Measurements from ENCODE around the gene MORF4L2. TPM values are rescaled to one million over a fixed set of nuclear protein-coding genes. Genes with fewer than 3 reads are reported as not detected.
"Not testable (repeated sequence)": the region's sequence is repeated elsewhere in the genome, so short reads cannot be mapped to it uniquely, and the experiment has no call there.

The MORF4L2 gene
- total and polyA plus RNA-seq, 2 donors (not counting 1 experiment from before 2014, with no cell fraction given), result 69.3 to 103 TPM

DNA sequence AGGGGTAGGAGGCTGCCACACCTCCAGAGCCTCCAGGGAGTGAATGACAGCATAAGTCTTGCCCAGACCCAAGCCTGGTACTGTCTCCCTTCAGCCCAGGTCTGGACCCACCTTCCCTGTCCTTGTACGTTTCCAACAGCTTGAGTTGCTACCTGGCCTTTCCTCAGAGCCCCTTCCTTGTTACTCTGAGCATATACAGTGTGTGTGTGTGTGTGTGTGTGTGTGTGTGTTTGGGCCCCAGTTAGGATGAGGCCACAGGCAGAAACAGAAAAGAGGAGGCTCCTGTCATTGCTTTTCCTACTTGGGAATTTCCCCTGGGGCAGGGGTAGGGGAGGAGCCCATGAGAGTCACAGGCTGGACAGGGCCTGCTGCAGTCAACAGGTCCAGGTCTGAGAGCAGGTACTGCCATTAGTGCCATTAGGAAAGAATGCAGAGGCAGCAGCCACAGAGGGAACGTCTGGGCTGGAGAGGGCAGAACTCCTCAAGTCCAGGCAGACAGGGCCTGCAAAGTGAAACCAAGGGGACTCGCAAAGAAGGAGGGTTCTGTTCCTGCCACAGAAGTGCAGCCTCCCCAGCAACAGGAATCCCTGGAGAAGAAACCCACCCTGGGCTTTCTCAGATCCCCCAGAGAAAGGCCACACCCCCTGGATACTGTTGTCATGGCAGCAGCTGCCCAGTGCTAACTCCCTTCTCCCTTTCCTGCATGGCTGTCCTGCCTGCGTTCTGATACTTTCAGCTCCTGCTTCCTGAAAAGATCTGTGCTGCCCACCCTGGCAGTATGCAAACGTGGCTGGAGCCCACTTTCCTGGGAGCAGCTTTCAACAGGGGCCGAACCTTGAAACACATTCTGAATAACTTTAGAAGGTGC is 47.8 kb downstream of the MORF4L2 start:
- H4K20me1 ChIP-seq (ENCODE audit: control insufficient read depth, insufficient read depth, low read length, poor library complexity, severe bottlenecking); H3K4me2 ChIP-seq (replicated peaks; ENCODE audit: low read depth, low read length, poor library complexity, severe bottlenecking); H3K9ac ChIP-seq (ENCODE audit: low read length); H3K4me3 ChIP-seq (ENCODE audit: control extremely low read depth in 1 of 5, extremely low read depth in 1 of 5, insufficient read depth in 1 of 5, low read depth in 2 of 5, low read length in 4 of 5); H3K4me1 Mint-ChIP-seq; ATAC-seq (ENCODE audit: low read depth); intact Hi-C loops (cut with micrococcal nuclease); H3K27ac ChIP-seq (ENCODE audit: low read length in 2 of 2); DNase-seq; H3K9me3 Mint-ChIP-seq (ENCODE audit: insufficient read depth); H3K9me3 ChIP-seq (ENCODE audit: control extremely low read depth in 1 of 3, control insufficient read depth in 2 of 3, insufficient read depth in 1 of 3, low read length in 2 of 3); H3K27me3 ChIP-seq (replicated peaks in 1 of 4; ENCODE audit: control extremely low read depth in 1 of 4, control insufficient read depth in 3 of 4, insufficient read depth in 4 of 4, low read length in 3 of 4); H2AFZ ChIP-seq (ENCODE audit: insufficient read depth, low read depth, low read length, poor library complexity, severe bottlenecking); H3K4me1 ChIP-seq (ENCODE audit: control insufficient read depth in 2 of 2, insufficient read depth in 2 of 2, low read length in 2 of 2); H3K4me3 Mint-ChIP-seq; CTCF ChIA-PET; H3K36me3 ChIP-seq (replicated peaks in 1 of 2; ENCODE audit: control extremely low read depth in 1 of 2, control insufficient read depth in 1 of 2, extremely low read depth in 1 of 2, insufficient read depth in 2 of 2, low read length in 1 of 2); H3K27me3 Mint-ChIP-seq; POLR2A ChIA-PET; H3K27ac Mint-ChIP-seq; H3K79me2 ChIP-seq (ENCODE audit: control insufficient read depth, insufficient read depth, low read length): not testable (repeated sequence)
- 0% methylated on average over 1 of the region's 6 CpGs for WGBS (ENCODE audit: insufficient coverage)

- H3K27ac ChIP-seq (ENCODE audit: low read length in 2 of 2), result no peak overlapping the region
- H3K4me3 Mint-ChIP-seq, result no peak overlapping the region
- WGBS (ENCODE audit: insufficient coverage), result no CpG with 5 or more reads among the region's 2 CpGs
- H4K20me1 ChIP-seq (ENCODE audit: control insufficient read depth, insufficient read depth, low read length, poor library complexity, severe bottlenecking), result no peaks in the 10 kb centered on the region
- no peak overlapping the region for H3K27ac Mint-ChIP-seq
- H3K36me3 ChIP-seq (replicated peaks in 1 of 2; ENCODE audit: control extremely low read depth in 1 of 2, control insufficient read depth in 1 of 2, extremely low read depth in 1 of 2, insufficient read depth in 2 of 2, low read length in 1 of 2), result no peaks in the 10 kb centered on the region
- no peaks in the 10 kb centered on the region for H3K9me3 Mint-ChIP-seq (ENCODE audit: insufficient read depth)
- H2AFZ ChIP-seq (ENCODE audit: insufficient read depth, low read depth, low read length, poor library complexity, severe bottlenecking), result no peak overlapping the region
- no peaks in the 10 kb centered on the region for H3K79me2 ChIP-seq (ENCODE audit: control insufficient read depth, insufficient read depth, low read length)
- intact Hi-C loops (cut with micrococcal nuclease), result no loop called here
- CTCF ChIA-PET, result no interaction called here
- peaks cover 0 to 5% (median 0%) of the 10 kb centered on the region in 4 experiments for H3K27me3 ChIP-seq (replicated peaks in 1 of 4; ENCODE audit: control extremely low read depth in 1 of 4, control insufficient read depth in 3 of 4, insufficient read depth in 4 of 4, low read length in 3 of 4)
- ATAC-seq (ENCODE audit: low read depth) (no peak), DNase-seq (no peak)
- no peak overlapping the region for H3K9ac ChIP-seq (ENCODE audit: low read length)
- H3K27me3 Mint-ChIP-seq, result peaks cover 10% of the 10 kb centered on the region
- TF ChIP-seq EZH2 (IDR thresholded peaks at IDR 0.05; ENCODE audit: borderline replicate concordance, insufficient read depth, low read depth, low read length, poor library complexity, severe bottlenecking) (no peak), CTCF (IDR thresholded peaks at IDR 0.05) (no peak)
- H3K4me3 ChIP-seq (ENCODE audit: control extremely low read depth in 1 of 5, extremely low read depth in 1 of 5, insufficient read depth in 1 of 5, low read depth in 2 of 5, low read length in 4 of 5), result no peak overlapping the region
- H3K4me1 ChIP-seq (ENCODE audit: control insufficient read depth in 2 of 2, insufficient read depth in 2 of 2, low read length in 2 of 2), result no peaks in the 10 kb centered on the region
- no peaks in the 10 kb centered on the region for H3K4me1 Mint-ChIP-seq
- no peaks in the 10 kb centered on the region for H3K9me3 ChIP-seq (ENCODE audit: control extremely low read depth in 1 of 3, control insufficient read depth in 2 of 3, insufficient read depth in 1 of 3, low read length in 2 of 3)
- POLR2A ChIA-PET, result no interaction called here
- H3K4me2 ChIP-seq (replicated peaks; ENCODE audit: low read depth, low read length, poor library complexity, severe bottlenecking), result no peak overlapping the region
Observed at GRCh38 chrX:103637604-103638338, 48.7 kb downstream of the MORF4L2 start.
